Gastrocnemius medialis (tissue), 4 donors: ENCODE data around the gene IMPG2. TPM values are rescaled to one million over a fixed set of nuclear protein-coding genes. Genes with fewer than 3 reads are reported as not detected.

Experiments used
- ATAC-seq, 2 donors: fragments of 150-250 bp; one replicate each; pipeline ENCODE4 v1.9.1; 2016
- DNase-seq, 2 donors: peaks; one replicate each; pipeline ENCODE4 v3.0.0-alpha.2; 2019
- H3K27ac ChIP-seq, 4 donors: fragments of 200-600 bp; sonication (generic); 1 replicate in 1 of 4; 2 replicates in 3 of 4; pipeline ENCODE4 v1.5.1; 2016 to 2018; ENCODE audit warnings: mild to moderate bottlenecking in 2 of 4, moderate library complexity in 1 of 4
- H3K27me3 ChIP-seq, 3 donors: fragments of 200-600 bp; sonication (generic) in 2 of 3; 1 replicate in 1 of 3; 2 replicates in 2 of 3; pipeline versions ENCODE4 v1.5.1 to v1.6.0; 2016 to 2019; ENCODE audit warnings: mild to moderate bottlenecking in 1 of 3, moderate library complexity in 1 of 3
- H3K36me3 ChIP-seq, 2 donors: fragments of 200-600 bp; sonication (generic) in 1 of 2; one replicate each; pipeline ENCODE4 v1.5.1; 2017 to 2018
- H3K4me1 ChIP-seq, 2 donors: fragments of 200-600 bp; sonication (generic) in 1 of 2; one replicate each; pipeline ENCODE4 v1.5.1; 2016 to 2017; ENCODE audit warnings: mild to moderate bottlenecking in 2 of 2
- H3K4me3 ChIP-seq, 4 donors: fragments of 200-600 bp; sonication (generic) in 3 of 4; 1 replicate in 1 of 4; 2 replicates in 3 of 4; pipeline ENCODE4 v1.5.1; 2016 to 2019; ENCODE audit warnings: mild to moderate bottlenecking in 2 of 4
- H3K9me3 ChIP-seq, 3 donors: fragments of 200-600 bp; sonication (generic) in 2 of 3; 1 replicate in 1 of 3; 2 replicates in 2 of 3; pipeline ENCODE4 v1.5.1; 2016 to 2019
- POLR2A ChIP-seq, 2 donors: fragments of 450-650 bp; IDR thresholded peaks; one replicate each; pipeline ENCODE4 v1.6.1; 2017; ENCODE audit warnings: antibody characterized with exemption in 2 of 2, mild to moderate bottlenecking in 2 of 2, moderate library complexity in 2 of 2
- in situ Hi-C, 4 donors: fragments of 200-750 bp; cut with MboI; loops; one replicate each; pipeline versions ENCODE4 v1.15.0 to v1.8.0; 2017; ENCODE audit warnings: low sequenced_read_pairs in 4 of 4
- intact Hi-C: fragments of 100-400 bp; cut with DNase I; formaldehyde crosslinking; loops from one replicate; pipeline ENCODE4 v1.15.1; 2023; ENCODE audit warnings: low total_unique reads
- total RNA-seq, 4 donors: library from RNA; depleted of rRNA; stranded (reverse); fragments of >200 nt; gene quantifications; one replicate each; pipeline versions ENCODE4 v1.1.0 to v1.2.3, GENCODE V29; 2016
- TF ChIP-seq, protein P1 (sequence below), 5 experiments: fragments of 450-650 bp in 3 of 5; fragments of 200-600 bp in 2 of 5; sonication (generic) in 2 of 5; IDR thresholded peaks in 4 of 5; conservative IDR thresholded peaks in 1 of 5; 1 replicate in 4 of 5; 2 replicates in 1 of 5; pipeline ENCODE4 v1.5.1; 2016 to 2019; ENCODE audit warnings: antibody characterized with exemption in 5 of 5, mild to moderate bottlenecking in 3 of 5, moderate library complexity in 3 of 5

IMPG2 gene
- total RNA-seq, 4 donors from 2014 or later, result 0.13 to 0.42 (median 0.36) TPM; not detected in 1

DNA sequence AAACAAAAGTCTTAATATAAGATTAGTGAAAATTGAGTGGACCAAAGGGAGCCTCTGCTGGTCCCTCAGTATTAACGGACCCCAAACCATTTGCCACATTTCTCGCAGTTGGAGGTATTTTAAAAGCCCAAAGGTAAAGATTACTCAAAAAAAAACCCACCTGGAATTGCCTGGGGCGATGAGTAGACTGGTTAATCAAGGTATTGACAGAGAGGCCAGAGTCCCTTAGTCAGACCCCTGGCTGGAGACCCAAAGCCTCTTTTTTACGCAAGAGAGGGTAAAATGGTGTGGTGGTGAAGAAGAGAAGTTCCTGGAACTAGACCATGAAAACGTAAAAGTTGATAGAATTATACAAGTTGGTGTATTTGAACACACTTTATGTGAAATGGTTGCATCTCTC, 137.2 kb downstream of the IMPG2 start:
- Histone ChIP-seq H3K4me1 (no peaks in the 10 kb centered on the region), H3K9me3 (no peaks in the 10 kb centered on the region), H3K4me3 (no peak overlapping the region), H3K27me3 (no peaks in the 10 kb centered on the region), H3K27ac (no peak overlapping the region), H3K36me3 (no peaks in the 10 kb centered on the region)
- no peak for DNase-seq
- no peak for TF ChIP-seq POLR2A (IDR thresholded peaks at IDR 0.05)
- intact Hi-C loops (no loop called here), in situ Hi-C loops (no loop called here)
- ATAC-seq, result no peak

DNA sequence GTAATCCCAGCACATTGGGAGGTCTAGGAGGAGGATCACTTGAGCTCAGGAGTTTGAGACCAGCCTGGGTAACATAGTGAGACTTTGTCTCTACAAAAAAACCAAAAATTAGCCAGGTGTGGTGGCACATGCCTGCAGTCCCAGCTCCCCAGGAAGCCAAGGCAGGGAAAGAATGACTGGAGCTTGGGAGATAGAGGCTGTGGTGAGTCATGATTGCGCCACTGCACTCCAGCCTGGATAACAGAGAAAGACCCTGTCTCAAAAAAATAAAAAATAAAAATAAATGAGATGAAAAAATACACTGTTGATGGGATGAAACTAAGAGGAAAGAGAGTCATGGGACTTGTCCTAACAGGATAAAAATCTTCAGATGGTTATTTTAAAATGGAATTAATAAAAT, 137.6 kb downstream of the IMPG2 start:
- Histone ChIP-seq H3K9me3 (no peaks in the 10 kb centered on the region), H3K27ac (no peak overlapping the region), H3K36me3 (no peaks in the 10 kb centered on the region), H3K4me3 (no peak overlapping the region), H3K4me1 (no peaks in the 10 kb centered on the region), H3K27me3 (no peaks in the 10 kb centered on the region)
- ATAC-seq (no peak), DNase-seq (no peak)
- no peak for TF ChIP-seq POLR2A (IDR thresholded peaks at IDR 0.05)
- TF ChIP-seq, protein P1, sequence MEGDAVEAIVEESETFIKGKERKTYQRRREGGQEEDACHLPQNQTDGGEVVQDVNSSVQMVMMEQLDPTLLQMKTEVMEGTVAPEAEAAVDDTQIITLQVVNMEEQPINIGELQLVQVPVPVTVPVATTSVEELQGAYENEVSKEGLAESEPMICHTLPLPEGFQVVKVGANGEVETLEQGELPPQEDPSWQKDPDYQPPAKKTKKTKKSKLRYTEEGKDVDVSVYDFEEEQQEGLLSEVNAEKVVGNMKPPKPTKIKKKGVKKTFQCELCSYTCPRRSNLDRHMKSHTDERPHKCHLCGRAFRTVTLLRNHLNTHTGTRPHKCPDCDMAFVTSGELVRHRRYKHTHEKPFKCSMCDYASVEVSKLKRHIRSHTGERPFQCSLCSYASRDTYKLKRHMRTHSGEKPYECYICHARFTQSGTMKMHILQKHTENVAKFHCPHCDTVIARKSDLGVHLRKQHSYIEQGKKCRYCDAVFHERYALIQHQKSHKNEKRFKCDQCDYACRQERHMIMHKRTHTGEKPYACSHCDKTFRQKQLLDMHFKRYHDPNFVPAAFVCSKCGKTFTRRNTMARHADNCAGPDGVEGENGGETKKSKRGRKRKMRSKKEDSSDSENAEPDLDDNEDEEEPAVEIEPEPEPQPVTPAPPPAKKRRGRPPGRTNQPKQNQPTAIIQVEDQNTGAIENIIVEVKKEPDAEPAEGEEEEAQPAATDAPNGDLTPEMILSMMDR (IDR thresholded peaks at IDR 0.05 in 4 of 5, conservative IDR thresholded peaks at IDR 0.05 in 1 of 5), result no peak
- in situ Hi-C loops, result no loop called here
- intact Hi-C loops, result no loop called here

DNA sequence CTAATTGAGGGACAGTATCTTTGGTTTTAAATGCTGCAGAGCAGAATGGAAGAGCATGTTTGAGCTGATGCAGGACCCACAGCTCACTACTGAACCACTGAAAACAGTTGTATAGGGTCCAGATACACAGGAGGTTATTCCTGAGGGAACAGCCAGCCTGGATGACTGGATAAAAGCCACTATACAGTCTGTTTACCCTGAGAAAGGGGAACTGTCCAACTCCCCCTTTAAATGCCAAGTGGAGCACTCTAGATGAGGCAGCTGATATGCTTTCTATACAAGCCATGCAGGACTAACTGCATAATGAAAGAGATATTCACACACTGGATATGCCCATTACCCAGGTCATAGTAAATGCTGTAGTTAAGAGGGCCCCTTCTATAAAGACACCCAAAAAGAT, 138.6 kb downstream of the IMPG2 start:
- no peak for ATAC-seq
- H3K36me3 ChIP-seq, result no peaks in the 10 kb centered on the region
- in situ Hi-C loops (no loop called here), intact Hi-C loops (no loop called here)
- no peaks in the 10 kb centered on the region for H3K4me1 ChIP-seq
- no peaks in the 10 kb centered on the region for H3K9me3 ChIP-seq
- no peaks in the 10 kb centered on the region for H3K27me3 ChIP-seq
- H3K27ac ChIP-seq, result no peak overlapping the region
- TF ChIP-seq POLR2A (IDR thresholded peaks at IDR 0.05), result no peak
- TF ChIP-seq, protein P1 (IDR thresholded peaks at IDR 0.05 in 4 of 5, conservative IDR thresholded peaks at IDR 0.05 in 1 of 5), result no peak
- no peak for DNase-seq
- H3K4me3 ChIP-seq, result no peak overlapping the region

DNA sequence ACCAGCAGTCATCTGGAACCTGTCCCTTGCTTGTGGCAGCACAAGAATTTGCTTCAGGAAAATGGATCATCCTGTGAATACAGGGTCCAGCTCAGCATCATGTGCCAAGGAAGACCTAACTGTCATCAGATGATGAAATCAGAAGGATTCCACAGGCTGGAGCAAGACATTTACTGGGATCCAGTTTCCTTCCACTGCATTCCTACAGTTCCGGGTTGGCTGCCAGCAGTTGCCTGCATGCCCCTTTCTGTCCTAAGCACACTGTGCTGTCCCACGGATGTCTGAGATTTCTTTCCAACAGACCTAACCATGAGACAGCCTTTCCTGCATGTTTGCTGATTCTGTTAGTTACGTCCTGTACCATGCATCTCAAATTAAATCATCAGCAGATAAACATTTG, 140.7 kb downstream of the IMPG2 start:
- in situ Hi-C loops, result no loop called here
- Histone ChIP-seq H3K9me3 (no peaks in the 10 kb centered on the region), H3K4me1 (no peaks in the 10 kb centered on the region), H3K27ac (no peak overlapping the region), H3K27me3 (no peaks in the 10 kb centered on the region), H3K4me3 (no peak overlapping the region), H3K36me3 (no peaks in the 10 kb centered on the region)
- peak in 1 of 2 donors; percentile 60 for ATAC-seq
- intact Hi-C loops, result no loop called here
- peak in 1 of 2 donors; percentile 16 for DNase-seq
- TF ChIP-seq POLR2A (IDR thresholded peaks at IDR 0.05), result no peak

DNA sequence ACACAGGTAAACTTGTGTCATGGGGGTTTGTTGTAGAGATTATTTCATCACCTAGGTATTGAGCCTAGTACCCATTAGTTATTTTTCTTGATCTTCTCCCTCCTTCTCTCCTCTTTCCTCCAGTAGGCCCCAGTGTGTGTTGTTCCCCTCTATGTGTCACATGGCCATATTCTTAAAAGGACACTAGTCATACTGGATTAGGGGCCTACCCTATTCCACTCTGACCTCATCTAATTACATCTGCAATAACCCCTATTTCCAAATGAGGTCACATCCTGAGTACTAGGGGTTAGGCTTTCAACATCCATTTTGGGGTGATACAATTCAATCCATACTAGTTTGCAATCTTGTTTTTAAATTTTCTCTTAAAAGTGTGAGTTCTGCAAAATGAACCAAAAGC, 142.8 kb downstream of the IMPG2 start:
- in situ Hi-C loops, result no loop called here
- no peaks in the 10 kb centered on the region for H3K27me3 ChIP-seq
- no peaks in the 10 kb centered on the region for H3K36me3 ChIP-seq
- no peak for DNase-seq
- no peak for ATAC-seq
- TF ChIP-seq, protein P1 (IDR thresholded peaks at IDR 0.05 in 4 of 5, conservative IDR thresholded peaks at IDR 0.05 in 1 of 5), result no peak
- TF ChIP-seq POLR2A (IDR thresholded peaks at IDR 0.05), result no peak
- H3K9me3 ChIP-seq, result no peaks in the 10 kb centered on the region
- intact Hi-C loops, result no loop called here
- H3K4me1 ChIP-seq, result no peaks in the 10 kb centered on the region
- H3K4me3 ChIP-seq, result no peak overlapping the region
- no peak overlapping the region for H3K27ac ChIP-seq

Other genes starting within 250 kb of the IMPG2 start
- gene SENP7, start 192.6 kb upstream of the IMPG2 start, total RNA-seq, result 10 to 100 TPM in 1 of 4 donors, 1 to 10 TPM in 3; 5.3 to 16.8 (median 5.9) TPM
- 10 to 100 TPM; 17.9 to 33.2 (median 26.2) TPM for gene TRMT10C, start 241.3 kb upstream of the IMPG2 start, total RNA-seq